Sigmoid colon (tissue), 4 donors: Measurements from ENCODE around the gene ATP9A.

ENCODE experiments used
- CTCF ChIP-seq, 4 experiments: fragments of 450-650 bp in 3 of 4; fragments of 200-600 bp in 1 of 4; IDR thresholded peaks; one replicate each; pipeline ENCODE4 v1.5.1; 2016 to 2019; ENCODE audit warnings: antibody characterized with exemption in 4 of 4, mild to moderate bottlenecking in 3 of 4, moderate library complexity in 2 of 4
- EP300 ChIP-seq, 4 donors: sonication (generic); formaldehyde crosslinking; IDR thresholded peaks; one replicate each; pipeline ENCODE4 v1.6.1; 2017; ENCODE audit warnings: antibody characterized with exemption in 4 of 4
- POLR2A ChIP-seq, 2 donors: fragments of 450-650 bp; IDR thresholded peaks; one replicate each; pipeline ENCODE4 v1.6.1; 2016; ENCODE audit warnings: antibody characterized with exemption in 2 of 2, mild to moderate bottlenecking in 2 of 2, moderate library complexity in 2 of 2
- POLR2AphosphoS5 ChIP-seq, 4 donors: sonication (generic); formaldehyde crosslinking; IDR thresholded peaks; one replicate each; pipeline ENCODE4 v1.6.1; 2017; ENCODE audit warnings: antibody characterized with exemption in 4 of 4

GRCh38 chr20:51687108-51687507, 81.1 kb downstream of the ATP9A start:
- TF ChIP-seq CTCF (IDR thresholded peaks at IDR 0.05) (no peak), POLR2AphosphoS5 (IDR thresholded peaks at IDR 0.05) (no peak), EP300 (IDR thresholded peaks at IDR 0.05) (no peak), POLR2A (IDR thresholded peaks at IDR 0.05) (no peak)
